GM23338 (cell line): ENCODE data around the gene USP32. TPM values are rescaled to one million over a fixed set of nuclear protein-coding genes. Genes with fewer than 3 reads are reported as not detected.

ENCODE experiments used
- ATAC-seq: fragments of 200-7000 bp; cut with Tn5 transposase; 3 replicates; pipeline ENCODE4 v1.9.1; 2020
- DNase-seq: peaks from one replicate; pipeline ENCODE4 v3.0.0-alpha.2; 2015; ENCODE audit warnings: low spot score
- H2AFZ ChIP-seq: fragments of 200-600 bp; sonication (generic); 2 replicates; pipeline ENCODE4 v1.8.0; 2016; ENCODE audit warnings: antibody characterized with exemption, mild to moderate bottlenecking, moderate library complexity
- H3F3A ChIP-seq: fragments of 200-600 bp; sonication (generic); replicated peaks from 2 replicates; pipeline ENCODE4 v1.8.0; 2017; ENCODE audit warnings: antibody characterized with exemption, mixed run types, low read depth
- H3K27ac ChIP-seq: fragments of 200-600 bp; sonication (generic); 2 replicates; pipeline ENCODE4 v1.6.1; 2016; ENCODE audit warnings: low read depth
- H3K27me3 ChIP-seq: fragments of 200-600 bp; sonication (generic); 2 replicates; pipeline ENCODE4 v1.8.0; 2016; ENCODE audit warnings: mild to moderate bottlenecking, mixed run types, moderate library complexity; ENCODE audit not compliant: insufficient read depth
- H3K36me3 ChIP-seq: fragments of 200-600 bp; sonication (generic); 2 replicates; pipeline ENCODE4 v1.8.0; 2016; ENCODE audit warnings: mild to moderate bottlenecking; ENCODE audit not compliant: insufficient read depth
- H3K4me1 ChIP-seq: fragments of 200-600 bp; sonication (generic); 2 replicates; pipeline ENCODE4 v1.8.0; 2016; ENCODE audit warnings: mild to moderate bottlenecking, moderate library complexity; ENCODE audit not compliant: insufficient read depth
- H3K4me2 ChIP-seq: fragments of 200-600 bp; sonication (generic); 2 replicates; pipeline ENCODE4 v1.7.1; 2017; ENCODE audit warnings: mixed run types
- H3K4me3 ChIP-seq: fragments of 200-600 bp; sonication (generic); 2 replicates; pipeline ENCODE4 v1.6.1; 2016; ENCODE audit warnings: mixed run types
- H3K79me2 ChIP-seq: fragments of 200-600 bp; sonication (generic); replicated peaks from 2 replicates; pipeline ENCODE4 v1.8.0; 2017; ENCODE audit warnings: mild to moderate bottlenecking; ENCODE audit not compliant: insufficient read depth
- H3K9me2 ChIP-seq: fragments of 200-600 bp; sonication (generic); 2 replicates; pipeline ENCODE4 v1.8.0; 2017; ENCODE audit not compliant: insufficient read depth
- H4K20me1 ChIP-seq: fragments of 200-600 bp; sonication (generic); replicated peaks from 2 replicates; pipeline ENCODE4 v1.8.0; 2017; ENCODE audit warnings: mild to moderate bottlenecking; ENCODE audit not compliant: insufficient read depth
- H3K27ac Mint-ChIP-seq: 2 replicates; pipeline ENCODE4 v1.8.0; 2020; ENCODE audit warnings: inconsistent platforms, mild to moderate bottlenecking, moderate library complexity, mixed read lengths
- H3K27me3 Mint-ChIP-seq: 3 replicates; pipeline ENCODE4 v1.8.0; 2022; ENCODE audit warnings: low read depth, mild to moderate bottlenecking, moderate library complexity, mixed read lengths, inconsistent platforms; ENCODE audit not compliant: insufficient read depth, poor library complexity
- H3K36me3 Mint-ChIP-seq: 3 replicates; pipeline ENCODE4 v1.8.0; 2021; ENCODE audit warnings: low read depth, mild to moderate bottlenecking, inconsistent platforms, moderate library complexity, mixed read lengths
- H3K4me1 Mint-ChIP-seq: 3 replicates; pipeline ENCODE4 v1.8.0; 2020; ENCODE audit warnings: mild to moderate bottlenecking, inconsistent platforms, mixed read lengths
- H3K4me3 Mint-ChIP-seq: 3 replicates; pipeline ENCODE4 v1.8.0; 2021; ENCODE audit warnings: moderate library complexity, mild to moderate bottlenecking, inconsistent platforms, mixed read lengths
- H3K9me3 Mint-ChIP-seq: 3 replicates; pipeline ENCODE4 v1.8.0; 2020; ENCODE audit warnings: moderate library complexity, mild to moderate bottlenecking, inconsistent platforms, mixed read lengths
- CREB1 ChIP-seq: fragments of 250-450 bp; sonication (Bioruptor Pico); IDR thresholded peaks from 2 replicates; pipeline ENCODE4 v1.5.0; 2020; ENCODE audit warnings: low read depth, mild to moderate bottlenecking, moderate library complexity
- CTCF ChIP-seq, 2 experiments: fragments of 200-600 bp in 1 of 2; sonication (generic) in 1 of 2; conservative IDR thresholded peaks; 2 replicates each; pipeline versions ENCODE4 v1.5.1 to v1.6.1; 2016 to 2017; ENCODE audit warnings: antibody characterized with exemption in 2 of 2, low read depth in 2 of 2, mild to moderate bottlenecking in 2 of 2, moderate library complexity in 1 of 2
- ETS1 ChIP-seq: IDR thresholded peaks from 2 replicates; pipeline ENCODE4 v1.6.1; 2016; ENCODE audit warnings: antibody characterized with exemption
- EZH2 ChIP-seq: fragments of 200-600 bp; sonication (generic); IDR thresholded peaks from one replicate; pipeline ENCODE4 v1.8.0; 2017; ENCODE audit warnings: antibody characterized with exemption, mild to moderate bottlenecking, low read depth; ENCODE audit not compliant: unreplicated experiment
- EZH2phosphoT487 ChIP-seq: fragments of 200-600 bp; sonication (generic); IDR thresholded peaks from one replicate; pipeline ENCODE4 v1.8.1; 2018; ENCODE audit warnings: antibody characterized with exemption; ENCODE audit not compliant: unreplicated experiment
- JUNB ChIP-seq: IDR thresholded peaks from one replicate; pipeline ENCODE4 v1.6.1; 2016; ENCODE audit warnings: antibody characterized with exemption; ENCODE audit not compliant: unreplicated experiment
- NANOG ChIP-seq: IDR thresholded peaks from 2 replicates; pipeline ENCODE4 v1.6.1; 2016; ENCODE audit warnings: antibody characterized with exemption, borderline replicate concordance
- POLR2AphosphoS5 ChIP-seq: IDR thresholded peaks from 2 replicates; pipeline ENCODE4 v1.6.1; 2016; ENCODE audit warnings: antibody characterized with exemption, low read depth
- REST ChIP-seq: IDR thresholded peaks from one replicate; pipeline ENCODE4 v1.6.1; 2018; ENCODE audit warnings: antibody characterized with exemption; ENCODE audit not compliant: unreplicated experiment
- STAT1 ChIP-seq: IDR thresholded peaks from one replicate; pipeline ENCODE4 v1.6.1; 2016; ENCODE audit warnings: antibody characterized with exemption; ENCODE audit not compliant: unreplicated experiment
- ZNF114 ChIP-seq: fragments of 250-450 bp; sonication (Bioruptor Pico); IDR thresholded peaks from 2 replicates; pipeline ENCODE4 v1.5.0; 2020; ENCODE audit warnings: mild to moderate bottlenecking, moderate library complexity
- ZNF331 ChIP-seq: fragments of 250-450 bp; sonication (Bioruptor Pico); IDR thresholded peaks from 2 replicates; pipeline ENCODE4 v1.5.0; 2020; ENCODE audit warnings: low read depth, mild to moderate bottlenecking, moderate library complexity
- ZNF462 ChIP-seq: fragments of 250-450 bp; sonication (Bioruptor Pico); IDR thresholded peaks from 2 replicates; pipeline ENCODE4 v1.5.0; 2020; ENCODE audit warnings: mild to moderate bottlenecking, moderate library complexity
- polyA plus RNA-seq: library from polyadenylated mRNA; unstranded; fragments of >200 nt; fragmentation: Nextera tagmentation; extraction: Ambion mirVana; gene quantifications from 2 replicates; pipeline ENCODE4 v1.2.1, GENCODE V29; 2016
- total RNA-seq: library from RNA; depleted of rRNA; stranded (reverse); fragments of >200 nt; shearing (Covaris generic); gene quantifications from 2 replicates; pipeline ENCODE4 v1.2.3, GENCODE V29; 2014

USP32 gene
- total and polyA plus RNA-seq, 2 experiments from 2014 or later: 43.6 to 129 TPM

GRCh38 chr17:60293580-60294335, 98.2 kb downstream of the USP32 start:
- H3K27ac Mint-ChIP-seq: no peak overlapping the region
- H3K36me3 Mint-ChIP-seq: peaks cover 12% of the 10 kb centered on the region; the same call in 2 of the 3 replicates
- no peak overlapping the region for H3K4me3 Mint-ChIP-seq
- Histone ChIP-seq H3K4me1 (no peaks in the 10 kb centered on the region), H3K27ac (no peak overlapping the region), H4K20me1 (peaks cover 29% of the 10 kb centered on the region), H3K4me2 (no peak overlapping the region), H3K36me3 (no peaks in the 10 kb centered on the region), H3K4me3 (no peak overlapping the region), H3F3A (no peaks in the 10 kb centered on the region), H2AFZ (no peak overlapping the region), H3K27me3 (no peaks in the 10 kb centered on the region), H3K9me2 (no peaks in the 10 kb centered on the region), H3K79me2 (peaks cover 64% of the 10 kb centered on the region)
- no peak for ATAC-seq
- no peak for TF ChIP-seq EZH2phosphoT487
- no peak for TF ChIP-seq ZNF462 (CRISPR knock-in tag)
- no peak for TF ChIP-seq NANOG
- TF ChIP-seq ZNF114 (CRISPR knock-in tag): no peak
- no peak for TF ChIP-seq STAT1
- no peak for TF ChIP-seq REST
- TF ChIP-seq POLR2AphosphoS5: no peak
- TF ChIP-seq CREB1: no peak
- no peak for TF ChIP-seq EZH2
- no peak for TF ChIP-seq JUNB
- no peak for TF ChIP-seq CTCF (conservative IDR thresholded peaks at IDR 0.05; ENCODE audit: low read depth in 2 of 2)
- TF ChIP-seq ETS1: no peak
- TF ChIP-seq ZNF331 (CRISPR knock-in tag): no peak
- H3K9me3 Mint-ChIP-seq: no peaks in the 10 kb centered on the region
- H3K4me1 Mint-ChIP-seq: no peaks in the 10 kb centered on the region
- H3K27me3 Mint-ChIP-seq: no peaks in the 10 kb centered on the region
- no peak for DNase-seq
